ENCODE results near the gene NMT1.

GRCh38 chr17:45123076-45123770, 62.1 kb downstream of the NMT1 start:
- no peak for TF ChIP-seq POLR2A (IDR thresholded peaks at IDR 0.05)
- no peak for TF ChIP-seq CTCF (IDR thresholded peaks at IDR 0.05)
- no peak for TF ChIP-seq EP300 (IDR thresholded peaks at IDR 0.05)
